ENCODE measurements around the gene TPPP2.

TPPP2 gene

DNA sequence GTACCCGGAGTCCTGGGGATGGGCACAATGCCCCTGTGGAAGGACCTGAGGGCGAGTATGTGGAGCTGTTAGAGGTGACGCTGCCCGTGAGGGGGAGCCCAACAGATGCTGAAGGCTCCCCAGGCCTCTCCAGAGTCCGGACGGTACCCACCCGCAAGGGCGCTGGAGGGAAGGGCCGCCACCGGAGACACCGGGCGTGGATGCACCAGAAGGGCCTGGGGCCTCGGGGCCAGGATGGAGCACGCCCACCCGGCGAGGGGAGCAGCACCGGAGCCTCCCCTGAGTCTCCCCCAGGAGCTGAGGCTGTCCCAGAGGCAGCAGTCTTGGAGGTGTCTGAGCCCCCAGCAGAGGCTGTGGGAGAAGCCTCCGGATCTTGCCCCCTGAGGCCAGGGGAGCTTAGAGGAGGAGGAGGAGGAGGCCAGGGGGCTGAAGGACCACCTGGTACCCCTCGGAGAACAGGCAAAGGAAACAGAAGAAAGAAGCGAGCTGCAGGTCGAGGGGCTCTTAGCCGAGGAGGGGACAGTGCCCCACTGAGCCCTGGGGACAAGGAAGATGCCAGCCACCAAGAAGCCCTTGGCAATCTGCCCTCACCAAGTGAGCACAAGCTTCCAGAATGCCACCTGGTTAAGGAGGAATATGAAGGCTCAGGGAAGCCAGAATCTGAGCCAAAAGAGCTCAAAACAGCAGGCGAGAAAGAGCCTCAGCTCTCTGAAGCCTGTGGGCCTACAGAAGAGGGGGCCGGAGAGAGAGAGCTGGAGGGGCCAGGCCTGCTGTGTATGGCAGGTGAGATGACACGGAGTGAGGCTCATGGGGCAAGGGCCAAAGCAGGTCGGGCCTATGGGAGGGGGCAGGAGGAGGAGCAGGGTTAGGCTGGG, 44.6 kb downstream of the TPPP2 start:
- in situ Hi-C loops (cut with MboI; ENCODE audit: low sequenced_read_pairs) = no loop called here

GRCh38 chr14:21075719-21076437, 45.9 kb downstream of the TPPP2 start:
- in situ Hi-C loops (cut with MboI; ENCODE audit: low sequenced_read_pairs) = no loop called here

DNA sequence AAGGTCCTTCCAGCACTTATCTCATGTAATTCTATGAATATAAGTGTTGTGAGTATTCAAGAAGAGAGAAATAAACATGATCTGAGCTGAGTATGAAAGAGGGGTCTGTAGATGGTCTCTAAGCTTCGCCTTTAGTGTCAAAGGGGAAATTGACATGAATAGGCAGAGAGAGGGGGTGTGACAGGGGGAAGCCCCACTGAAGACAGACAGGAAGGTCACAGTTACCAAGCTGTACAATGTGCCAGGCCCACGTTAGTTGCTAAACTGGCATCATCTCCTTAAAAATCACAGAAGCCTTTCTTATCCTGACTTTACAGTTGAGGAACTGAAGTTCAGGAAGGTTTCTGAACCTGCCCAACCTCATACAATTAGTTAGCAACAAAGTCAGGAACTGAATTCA, 47.7 kb downstream of the TPPP2 start:
- in situ Hi-C loops (cut with MboI; ENCODE audit: low sequenced_read_pairs) = no loop called here

DNA sequence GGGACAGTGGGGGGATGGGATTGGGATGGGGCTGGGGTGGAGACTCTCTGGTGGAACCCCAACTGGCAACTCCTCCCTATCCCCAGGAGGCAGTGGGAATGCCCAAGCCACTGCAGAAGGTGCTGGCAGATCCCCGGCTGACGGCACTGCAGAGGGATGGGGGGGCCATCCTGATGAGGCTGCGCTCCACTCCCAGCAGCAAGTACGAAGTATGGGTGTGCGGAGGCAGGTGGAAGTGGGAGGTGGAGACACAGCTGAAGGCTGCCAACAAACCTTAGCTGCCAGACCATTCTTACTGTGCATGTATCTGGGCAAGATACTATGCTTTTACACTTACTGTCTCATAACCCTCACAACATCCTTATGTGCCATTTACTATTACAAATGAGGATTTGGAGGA, 48.3 kb downstream of the TPPP2 start:
- in situ Hi-C loops (cut with MboI; ENCODE audit: low sequenced_read_pairs) = no loop called here

DNA sequence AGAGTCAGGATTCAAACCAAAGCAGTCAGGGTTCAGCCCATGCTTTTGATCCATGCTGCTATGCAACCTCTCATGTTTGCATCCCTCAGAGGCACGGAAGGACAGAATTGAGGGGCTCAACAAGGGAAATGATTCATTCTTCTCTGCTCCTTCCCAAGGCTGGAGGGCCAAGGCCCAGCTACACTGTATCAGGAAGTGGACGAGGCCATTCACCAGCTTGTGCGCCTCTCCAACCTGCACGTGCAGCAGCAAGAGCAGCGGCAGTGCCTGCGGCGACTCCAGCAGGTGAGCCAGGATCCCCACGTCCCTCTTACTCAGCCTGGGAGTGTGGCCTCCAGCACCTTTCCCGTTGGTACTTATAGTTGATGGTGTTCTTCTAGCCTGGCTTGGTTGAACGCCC, 48.7 kb downstream of the TPPP2 start:
- in situ Hi-C loops (cut with MboI; ENCODE audit: low sequenced_read_pairs) = no loop called here

DNA sequence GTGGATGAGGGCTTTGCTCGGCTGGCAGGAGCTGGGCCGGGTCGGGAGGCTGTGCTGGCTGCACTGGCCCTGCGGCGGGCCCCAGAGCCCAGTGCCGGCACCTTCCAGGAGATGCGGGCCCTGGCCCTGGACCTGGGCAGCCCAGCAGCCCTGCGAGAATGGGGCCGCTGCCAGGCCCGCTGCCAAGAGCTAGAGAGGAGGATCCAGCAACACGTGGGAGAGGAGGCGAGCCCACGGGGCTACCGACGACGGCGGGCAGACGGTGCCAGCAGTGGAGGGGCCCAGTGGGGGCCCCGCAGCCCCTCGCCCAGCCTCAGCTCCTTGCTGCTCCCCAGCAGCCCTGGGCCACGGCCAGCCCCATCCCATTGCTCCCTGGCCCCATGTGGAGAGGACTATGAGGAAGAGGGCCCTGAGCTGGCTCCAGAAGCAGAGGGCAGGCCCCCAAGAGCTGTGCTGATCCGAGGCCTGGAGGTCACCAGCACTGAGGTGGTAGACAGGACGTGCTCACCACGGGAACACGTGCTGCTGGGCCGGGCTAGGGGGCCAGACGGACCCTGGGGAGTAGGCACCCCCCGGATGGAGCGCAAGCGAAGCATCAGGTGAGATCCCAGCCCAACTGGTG, 51.6 kb downstream of the TPPP2 start:
- in situ Hi-C loops (cut with MboI; ENCODE audit: low sequenced_read_pairs) = no loop called here

All from HL-60/S4 (cell line).